ENCODE results near the gene TFB1M.

DNA sequence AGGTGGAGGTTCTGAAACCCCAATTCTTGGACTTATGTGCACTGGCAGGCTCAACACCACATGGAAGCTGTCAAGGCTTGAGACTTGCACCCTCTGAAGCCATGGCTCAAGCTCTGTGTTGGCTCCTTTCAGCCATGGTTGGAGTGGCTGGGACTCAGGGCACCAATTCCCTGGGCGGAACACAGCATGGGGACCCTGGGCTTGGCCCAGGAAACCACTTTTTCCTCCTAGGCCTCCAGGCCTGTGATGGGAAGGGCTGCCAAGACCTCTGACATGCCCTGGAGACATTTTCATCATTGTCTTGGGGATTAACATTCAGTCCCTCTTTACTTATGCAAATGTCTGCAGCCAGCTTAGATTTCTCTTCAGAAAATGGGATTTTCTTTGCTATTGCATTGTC, 76.7 kb downstream of the TFB1M start:
- no peak for TF ChIP-seq CTCF (IDR thresholded peaks at IDR 0.05)
- no peak for TF ChIP-seq ZFX (IDR thresholded peaks at IDR 0.05; ENCODE audit: borderline replicate concordance)

All from 22Rv1 (cell line).